Stimulated activated CD8-positive, alpha-beta memory T cell treated with anti-CD3 and anti-CD28 coated beads, Interleukin-15, amount 100 ng/mL, for 24 hours (primary cell): ENCODE data around the gene RGS9.
"Not testable (repeated sequence)": the region's sequence is repeated elsewhere in the genome, so short reads cannot be mapped to it uniquely, and the experiment has no call there.

Experiments used
- DNase-seq: peaks from one replicate; pipeline ENCODE4 v3.0.0-alpha.2; 2020; ENCODE audit warnings: low read depth

Gene RGS9

GRCh38 chr17:65137021-65137939 is at the start of gene RGS9:
TSS of gene RGS9 (plus strand) at chr17:65137370. CDS start at chr17:65137541, 171 bp downstream.
- DNase-seq, result peak; percentile 73

- no peak for DNase-seq
These were observed 48.4 kb upstream of the RGS9 start for GRCh38 chr17:65088621-65089360.

GRCh38 chr17:65092262-65092661 is 44.9 kb upstream of the RGS9 start:
- no peak for DNase-seq

- DNase-seq, result not testable (repeated sequence)
These were observed 44.3 kb upstream of the RGS9 start for GRCh38 chr17:65092721-65093356.

- no peak for DNase-seq
These were observed 43.2 kb upstream of the RGS9 start for GRCh38 chr17:65093930-65094329.

- no peak for DNase-seq
These were observed 41.7 kb upstream of the RGS9 start for GRCh38 chr17:65095465-65095864.

- DNase-seq, result not testable (repeated sequence)
These were observed 40.8 kb upstream of the RGS9 start for GRCh38 chr17:65096382-65096781.

- no peak for DNase-seq
These were observed 40.1 kb upstream of the RGS9 start for GRCh38 chr17:65097110-65097509.

- DNase-seq, result no peak
These were observed 37.7 kb upstream of the RGS9 start for GRCh38 chr17:65099475-65099874.

- peak; percentile 40 for DNase-seq
These were observed 37.2 kb upstream of the RGS9 start for GRCh38 chr17:65099941-65100315.

- peak; percentile 73 for DNase-seq
These were observed 36.6 kb upstream of the RGS9 start for GRCh38 chr17:65100316-65101140.

GRCh38 chr17:65101371-65101770 is 35.8 kb upstream of the RGS9 start:
- no peak for DNase-seq

- no peak for DNase-seq
These were observed 34.9 kb upstream of the RGS9 start for GRCh38 chr17:65102235-65102634.

- no peak for DNase-seq
These were observed 34.4 kb upstream of the RGS9 start for GRCh38 chr17:65102788-65103187.

GRCh38 chr17:65103431-65103830 is 33.7 kb upstream of the RGS9 start:
- DNase-seq, result no peak

- no peak for DNase-seq
These were observed 33.3 kb upstream of the RGS9 start for GRCh38 chr17:65103896-65104295.

GRCh38 chr17:65104541-65104940 is 32.6 kb upstream of the RGS9 start:
- no peak for DNase-seq

- no peak for DNase-seq
These were observed 32.2 kb upstream of the RGS9 start for GRCh38 chr17:65104973-65105372.

- DNase-seq, result no peak
These were observed 29.0 kb upstream of the RGS9 start for GRCh38 chr17:65108152-65108551.

GRCh38 chr17:65109543-65109942 is 27.6 kb upstream of the RGS9 start:
- no peak for DNase-seq

- no peak for DNase-seq
These were observed 27.0 kb upstream of the RGS9 start for GRCh38 chr17:65109990-65110680.
